K562 (cell line): ENCODE results near the gene AAK1. TPM values are rescaled to one million over a fixed set of nuclear protein-coding genes. Genes with fewer than 3 reads are reported as not detected.

Experiments used
- BACH1 ChIP-seq: fragments of 200-800 bp; sonication (Bioruptor generic); IDR thresholded peaks from 2 replicates; pipeline ENCODE4 v1.6.1; 2016; ENCODE audit warnings: missing genetic modification characterization, missing compliant biosample characterization
- DMBX1 ChIP-seq: fragments of 250-450 bp; sonication (Bioruptor Pico); IDR thresholded peaks from 2 replicates; pipeline ENCODE4 v1.8.0; 2022; ENCODE audit warnings: inconsistent platforms, mild to moderate bottlenecking, moderate library complexity, borderline replicate concordance
- FOSL1 ChIP-seq: fragments of 200-800 bp; sonication (Bioruptor generic); conservative IDR thresholded peaks from 2 replicates; pipeline ENCODE4 v1.6.1; 2016; ENCODE audit warnings: missing genetic modification characterization, missing compliant biosample characterization
- GABPA ChIP-seq: fragments of 200-800 bp; sonication (Bioruptor generic); conservative IDR thresholded peaks from 2 replicates; pipeline ENCODE4 v1.6.1; 2016; ENCODE audit warnings: low read depth, missing genetic modification characterization, missing compliant biosample characterization
- NEUROD1 ChIP-seq: fragments of 150-350 bp; IDR thresholded peaks from 2 replicates; pipeline ENCODE4 v1.6.1; 2014; ENCODE audit warnings: borderline replicate concordance, low read length, low read depth; ENCODE audit not compliant: partially characterized antibody
- PHF8 ChIP-seq: fragments of 200-600 bp; sonication (generic); IDR thresholded peaks from 2 replicates; pipeline ENCODE4 v1.6.1; 2012; ENCODE audit warnings: mixed run types, mild to moderate bottlenecking, inconsistent platforms, low read length, moderate library complexity, borderline replicate concordance
- SIN3A ChIP-seq, 2 experiments: fragments of 150-350 bp in 1 of 2; IDR thresholded peaks; 2 replicates each; pipeline ENCODE4 v1.6.1; 2011 to 2016; ENCODE audit warnings: borderline replicate concordance in 2 of 2, low read depth in 2 of 2, low read length in 2 of 2, mild to moderate bottlenecking in 2 of 2, moderate library complexity in 2 of 2; ENCODE audit not compliant: control insufficient read depth in 1 of 2
- SMAD4 ChIP-seq: fragments of 250-450 bp; sonication (Bioruptor Pico); conservative IDR thresholded peaks from 2 replicates; pipeline ENCODE4 v1.8.0; 2021; ENCODE audit warnings: inconsistent platforms, mild to moderate bottlenecking, moderate library complexity
- polyA plus RNA-seq, 8 experiments: library from polyadenylated mRNA; depleted of rRNA in 4 of 8; stranded (reverse) in 5 of 8; unstranded in 3 of 8; fragments of >200 nt; fragmentation: Nextera tagmentation in 2 of 8; fragmentation: Illumina TruSeq in 1 of 8; extraction: Ambion mirVana in 2 of 8; extraction: Trizol in 1 of 8; gene quantifications; 2 replicates each; pipeline versions ENCODE4 v1.2.1 to v1.2.3, GENCODE V29; 2011 to 2014; ENCODE audit warnings: inconsistent platforms in 1 of 8, missing spikeins in 1 of 8
- total RNA-seq, 7 experiments: library from RNA; depleted of rRNA in 6 of 7; stranded (reverse); fragments of >200 nt in 6 of 7; fragmentation: Illumina TruSeq in 2 of 7; extraction: Trizol in 2 of 7; gene quantifications; 2 replicates each; pipeline versions ENCODE4 v1.2.1 to v1.2.3, GENCODE V29; 2011 to 2021; ENCODE audit warnings: low replicate concordance in 1 of 7
- TF ChIP-seq, protein P1 (sequence below): fragments of 450-650 bp; IDR thresholded peaks from 2 replicates; pipeline ENCODE4 v1.6.1; 2016; ENCODE audit warnings: low read depth
- TF ChIP-seq, protein P2 (sequence below): fragments of 450-650 bp; formaldehyde crosslinking; IDR thresholded peaks from 2 replicates; pipeline ENCODE4 v1.4.0; 2020; ENCODE audit warnings: mild to moderate bottlenecking, moderate library complexity
- TF ChIP-seq, protein P3 (sequence below), 2 experiments: fragments of 450-650 bp in 1 of 2; sonication (generic) in 1 of 2; formaldehyde crosslinking in 1 of 2; IDR thresholded peaks in 1 of 2; conservative IDR thresholded peaks in 1 of 2; 2 replicates each; pipeline versions ENCODE4 v1.6.1 to v1.8.1; 2016 to 2023; ENCODE audit warnings: mild to moderate bottlenecking in 2 of 2, moderate library complexity in 2 of 2, inconsistent platforms in 1 of 2, missing genetic modification reagents in 1 of 2
- TF ChIP-seq, protein P4 (sequence below): fragments of 200-800 bp; sonication (Bioruptor generic); IDR thresholded peaks from 2 replicates; pipeline ENCODE4 v1.6.1; 2017; ENCODE audit warnings: missing genetic modification characterization, missing compliant biosample characterization

AAK1 gene
- total and polyA plus RNA-seq, 9 of the 15 experiments (the other 6 are each of a cell fraction or from before 2014, with no cell fraction given) = 0.89 to 17.1 (median 6.0) TPM

DNA sequence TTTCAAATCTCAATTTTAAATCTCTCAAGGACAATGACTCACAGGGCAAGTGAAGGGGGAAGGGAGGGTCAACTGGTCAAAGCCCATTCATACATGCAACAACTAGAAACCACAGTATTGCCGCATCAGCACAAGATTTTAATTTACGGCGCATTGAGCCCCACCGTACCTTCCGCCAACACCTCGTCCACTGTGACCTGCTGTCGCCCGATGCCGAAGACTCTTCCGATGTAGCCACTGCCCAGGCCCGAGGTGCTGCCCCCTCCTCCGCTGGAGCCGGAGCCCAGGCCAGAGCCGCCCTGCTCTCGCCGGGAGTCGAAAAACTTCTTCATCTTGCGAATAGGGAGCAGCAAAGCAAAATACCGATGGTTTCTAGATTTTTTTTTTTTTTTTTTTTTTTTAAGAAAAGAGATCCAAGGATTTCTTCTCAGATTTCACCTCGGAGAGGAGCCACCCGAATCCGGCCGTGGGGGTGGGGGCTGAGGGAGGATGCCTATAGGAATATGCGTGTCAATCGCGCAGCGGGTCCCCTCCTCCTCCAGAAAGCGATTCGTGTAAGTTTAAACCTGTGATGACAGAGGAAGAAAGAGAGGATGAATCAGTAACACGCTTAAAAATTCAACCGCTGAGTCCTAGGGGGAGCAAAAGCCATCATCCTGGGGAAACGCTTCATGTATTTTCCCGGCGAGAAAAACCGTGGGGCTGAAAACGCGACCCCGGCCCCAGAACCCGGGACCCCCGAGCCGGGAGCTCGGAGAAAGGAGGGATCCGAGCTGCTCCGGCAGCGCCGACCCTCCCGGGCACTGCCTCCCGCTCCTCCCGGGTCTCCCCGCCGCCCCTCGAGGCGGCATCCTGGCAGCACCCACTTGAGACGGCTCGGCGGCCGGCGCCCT lies 584 bp downstream of the AAK1 start (continued):
- TF ChIP-seq SMAD4 (CRISPR knock-in tag) = peak; percentile 45
- TF ChIP-seq GABPA = no peak
- TF ChIP-seq, protein P1, sequence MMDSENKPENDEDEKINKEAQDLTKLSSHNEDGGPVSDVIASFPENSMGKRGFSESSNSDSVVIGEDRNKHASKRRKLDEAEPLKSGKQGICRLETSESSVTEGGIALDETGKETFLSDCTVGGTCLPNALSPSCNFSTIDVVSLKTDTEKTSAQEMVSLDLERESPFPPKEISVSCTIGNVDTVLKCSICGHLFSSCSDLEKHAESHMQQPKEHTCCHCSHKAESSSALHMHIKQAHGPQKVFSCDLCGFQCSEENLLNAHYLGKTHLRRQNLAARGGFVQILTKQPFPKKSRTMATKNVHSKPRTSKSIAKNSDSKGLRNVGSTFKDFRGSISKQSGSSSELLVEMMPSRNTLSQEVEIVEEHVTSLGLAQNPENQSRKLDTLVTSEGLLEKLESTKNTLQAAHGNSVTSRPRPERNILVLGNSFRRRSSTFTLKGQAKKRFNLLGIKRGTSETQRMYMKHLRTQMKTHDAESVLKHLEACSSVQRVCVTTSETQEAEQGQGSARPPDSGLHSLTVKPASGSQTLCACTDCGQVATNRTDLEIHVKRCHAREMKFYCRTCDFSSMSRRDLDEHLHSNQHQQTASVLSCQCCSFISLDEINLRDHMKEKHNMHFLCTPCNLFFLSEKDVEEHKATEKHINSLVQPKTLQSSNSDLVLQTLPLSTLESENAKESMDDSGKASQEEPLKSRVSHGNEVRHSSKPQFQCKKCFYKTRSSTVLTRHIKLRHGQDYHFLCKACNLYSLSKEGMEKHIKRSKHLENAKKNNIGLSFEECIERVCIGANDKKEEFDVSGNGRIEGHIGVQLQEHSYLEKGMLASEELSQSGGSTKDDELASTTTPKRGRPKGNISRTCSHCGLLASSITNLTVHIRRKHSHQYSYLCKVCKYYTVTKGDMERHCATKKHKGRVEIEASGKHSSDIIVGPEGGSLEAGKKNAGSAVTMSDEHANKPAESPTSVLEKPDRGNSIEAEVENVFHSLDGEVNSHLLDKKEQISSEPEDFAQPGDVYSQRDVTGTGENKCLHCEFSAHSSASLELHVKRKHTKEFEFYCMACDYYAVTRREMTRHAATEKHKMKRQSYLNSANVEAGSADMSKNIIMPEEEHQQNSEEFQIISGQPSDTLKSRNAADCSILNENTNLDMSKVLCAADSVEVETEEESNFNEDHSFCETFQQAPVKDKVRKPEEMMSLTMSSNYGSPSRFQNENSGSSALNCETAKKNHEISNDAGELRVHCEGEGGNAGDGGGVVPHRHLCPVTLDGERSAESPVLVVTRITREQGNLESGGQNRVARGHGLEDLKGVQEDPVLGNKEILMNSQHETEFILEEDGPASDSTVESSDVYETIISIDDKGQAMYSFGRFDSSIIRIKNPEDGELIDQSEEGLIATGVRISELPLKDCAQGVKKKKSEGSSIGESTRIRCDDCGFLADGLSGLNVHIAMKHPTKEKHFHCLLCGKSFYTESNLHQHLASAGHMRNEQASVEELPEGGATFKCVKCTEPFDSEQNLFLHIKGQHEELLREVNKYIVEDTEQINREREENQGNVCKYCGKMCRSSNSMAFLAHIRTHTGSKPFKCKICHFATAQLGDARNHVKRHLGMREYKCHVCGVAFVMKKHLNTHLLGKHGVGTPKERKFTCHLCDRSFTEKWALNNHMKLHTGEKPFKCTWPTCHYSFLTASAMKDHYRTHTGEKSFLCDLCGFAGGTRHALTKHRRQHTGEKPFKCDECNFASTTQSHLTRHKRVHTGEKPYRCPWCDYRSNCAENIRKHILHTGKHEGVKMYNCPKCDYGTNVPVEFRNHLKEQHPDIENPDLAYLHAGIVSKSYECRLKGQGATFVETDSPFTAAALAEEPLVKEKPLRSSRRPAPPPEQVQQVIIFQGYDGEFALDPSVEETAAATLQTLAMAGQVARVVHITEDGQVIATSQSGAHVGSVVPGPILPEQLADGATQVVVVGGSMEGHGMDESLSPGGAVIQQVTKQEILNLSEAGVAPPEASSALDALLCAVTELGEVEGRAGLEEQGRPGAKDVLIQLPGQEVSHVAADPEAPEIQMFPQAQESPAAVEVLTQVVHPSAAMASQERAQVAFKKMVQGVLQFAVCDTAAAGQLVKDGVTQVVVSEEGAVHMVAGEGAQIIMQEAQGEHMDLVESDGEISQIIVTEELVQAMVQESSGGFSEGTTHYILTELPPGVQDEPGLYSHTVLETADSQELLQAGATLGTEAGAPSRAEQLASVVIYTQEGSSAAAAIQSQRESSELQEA = no peak
- TF ChIP-seq FOSL1 = peak; percentile 98
- TF ChIP-seq, protein P2, sequence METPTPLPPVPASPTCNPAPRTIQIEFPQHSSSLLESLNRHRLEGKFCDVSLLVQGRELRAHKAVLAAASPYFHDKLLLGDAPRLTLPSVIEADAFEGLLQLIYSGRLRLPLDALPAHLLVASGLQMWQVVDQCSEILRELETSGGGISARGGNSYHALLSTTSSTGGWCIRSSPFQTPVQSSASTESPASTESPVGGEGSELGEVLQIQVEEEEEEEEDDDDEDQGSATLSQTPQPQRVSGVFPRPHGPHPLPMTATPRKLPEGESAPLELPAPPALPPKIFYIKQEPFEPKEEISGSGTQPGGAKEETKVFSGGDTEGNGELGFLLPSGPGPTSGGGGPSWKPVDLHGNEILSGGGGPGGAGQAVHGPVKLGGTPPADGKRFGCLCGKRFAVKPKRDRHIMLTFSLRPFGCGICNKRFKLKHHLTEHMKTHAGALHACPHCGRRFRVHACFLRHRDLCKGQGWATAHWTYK (CRISPR knock-in tag) = 0 out of 2 replicates have a peak, but pooled peaks have one; percentile 17
- TF ChIP-seq BACH1 (tag) = no peak; the same call in 1 of the 2 replicates
- TF ChIP-seq DMBX1 = 0 out of 2 replicates have a peak, but pooled peaks have one; percentile 48
- peak; percentile 84 for TF ChIP-seq NEUROD1
- TF ChIP-seq, protein P3, sequence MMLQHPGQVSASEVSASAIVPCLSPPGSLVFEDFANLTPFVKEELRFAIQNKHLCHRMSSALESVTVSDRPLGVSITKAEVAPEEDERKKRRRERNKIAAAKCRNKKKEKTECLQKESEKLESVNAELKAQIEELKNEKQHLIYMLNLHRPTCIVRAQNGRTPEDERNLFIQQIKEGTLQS (IDR thresholded peaks at IDR 0.05) = peak; percentile 98
- TF ChIP-seq, protein P3 (CRISPR knock-in tag; conservative IDR thresholded peaks at IDR 0.05) = peak; percentile 71
- TF ChIP-seq, protein P4, sequence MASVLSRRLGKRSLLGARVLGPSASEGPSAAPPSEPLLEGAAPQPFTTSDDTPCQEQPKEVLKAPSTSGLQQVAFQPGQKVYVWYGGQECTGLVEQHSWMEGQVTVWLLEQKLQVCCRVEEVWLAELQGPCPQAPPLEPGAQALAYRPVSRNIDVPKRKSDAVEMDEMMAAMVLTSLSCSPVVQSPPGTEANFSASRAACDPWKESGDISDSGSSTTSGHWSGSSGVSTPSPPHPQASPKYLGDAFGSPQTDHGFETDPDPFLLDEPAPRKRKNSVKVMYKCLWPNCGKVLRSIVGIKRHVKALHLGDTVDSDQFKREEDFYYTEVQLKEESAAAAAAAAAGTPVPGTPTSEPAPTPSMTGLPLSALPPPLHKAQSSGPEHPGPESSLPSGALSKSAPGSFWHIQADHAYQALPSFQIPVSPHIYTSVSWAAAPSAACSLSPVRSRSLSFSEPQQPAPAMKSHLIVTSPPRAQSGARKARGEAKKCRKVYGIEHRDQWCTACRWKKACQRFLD = no peak; the same call in 1 of the 2 replicates
- peak; percentile 58; the same call in 1 of the 2 replicates for TF ChIP-seq PHF8
- TF ChIP-seq SIN3A (IDR thresholded peaks at IDR 0.05; ENCODE audit: borderline replicate concordance in 2 of 2, control insufficient read depth in 1 of 2, low read depth in 2 of 2, low read length in 2 of 2) = no peak
